Activated T-cell treated with anti-CD3 and anti-CD28 coated beads, Interleukin-2, amount 50 U/mL, for 4 hours (primary cell): ENCODE data around the gene SPATA3. TPM values are rescaled to one million over a fixed set of nuclear protein-coding genes. Genes with fewer than 3 reads are reported as not detected.

ENCODE experiments used
- ATAC-seq, 2 donors: fragments of 200-7000 bp; cut with Tn5 transposase; one replicate each; pipeline ENCODE4 v1.10.0; 2021
- DNase-seq: peaks from one replicate; pipeline ENCODE4 v3.0.0-alpha.2; 2020
- H3K27me3 Mint-ChIP-seq: one replicate; pipeline ENCODE4 v1.8.0; 2021; ENCODE audit warnings: low read depth, mixed read lengths
- H3K36me3 Mint-ChIP-seq: one replicate; pipeline ENCODE4 v1.8.0; 2022; ENCODE audit warnings: mixed read lengths; ENCODE audit not compliant: insufficient read depth
- H3K4me1 Mint-ChIP-seq: one replicate; pipeline ENCODE4 v1.8.0; 2021; ENCODE audit warnings: low read depth, mixed read lengths
- H3K4me3 Mint-ChIP-seq: one replicate; pipeline ENCODE4 v1.8.0; 2021; ENCODE audit warnings: mild to moderate bottlenecking, moderate library complexity, mixed read lengths
- H3K9me3 Mint-ChIP-seq: one replicate; pipeline ENCODE4 v1.8.0; 2021; ENCODE audit warnings: mixed read lengths
- total RNA-seq, 3 donors: library from RNA; stranded (reverse); gene quantifications; one replicate each; pipeline ENCODE4 v1.2.1, GENCODE V29; 2021

SPATA3 gene
- total RNA-seq, 3 donors from 2014 or later: not detected

- Mint-ChIP-seq H3K27me3 (peaks cover 14% of the 10 kb centered on the region), H3K4me1 (peaks cover 22% of the 10 kb centered on the region), H3K9me3 (no peaks in the 10 kb centered on the region), H3K36me3 (no peaks in the 10 kb centered on the region), H3K4me3 (no peak overlapping the region)
- ATAC-seq: no peak
- DNase-seq: no peak
These were observed 53.5 kb downstream of the SPATA3 start for GRCh38 chr2:231049286-231050017.

- Mint-ChIP-seq H3K27me3 (peaks cover 14% of the 10 kb centered on the region), H3K9me3 (no peaks in the 10 kb centered on the region), H3K36me3 (no peaks in the 10 kb centered on the region), H3K4me3 (no peak overlapping the region), H3K4me1 (peaks cover 22% of the 10 kb centered on the region)
- no peak for ATAC-seq
- no peak for DNase-seq
These were observed 54.3 kb downstream of the SPATA3 start for GRCh38 chr2:231050018-231050901.

GRCh38 chr2:231051116-231051515 is 55.2 kb downstream of the SPATA3 start:
- Mint-ChIP-seq H3K36me3 (no peaks in the 10 kb centered on the region), H3K4me1 (peaks cover 22% of the 10 kb centered on the region), H3K27me3 (peaks cover 14% of the 10 kb centered on the region), H3K4me3 (no peak overlapping the region), H3K9me3 (no peaks in the 10 kb centered on the region)
- ATAC-seq: no peak
- no peak for DNase-seq

GRCh38 chr2:231052494-231053451 is 56.9 kb downstream of the SPATA3 start:
- DNase-seq: peak; percentile 76
- peaks cover 25% of the 10 kb centered on the region for H3K4me1 Mint-ChIP-seq
- H3K36me3 Mint-ChIP-seq: peaks cover 3% of the 10 kb centered on the region
- H3K27me3 Mint-ChIP-seq: peaks cover 9% of the 10 kb centered on the region
- peak overlapping the region; percentile 82 for H3K4me3 Mint-ChIP-seq
- peak; percentile 76 to 82 for ATAC-seq
- H3K9me3 Mint-ChIP-seq: no peaks in the 10 kb centered on the region

GRCh38 chr2:231053846-231054245 is 57.9 kb downstream of the SPATA3 start:
- ATAC-seq: no peak

GRCh38 chr2:231056453-231057416 is 60.8 kb downstream of the SPATA3 start, which contains the start of gene PSMD1:
Gene PSMD1 (plus strand): TSS chr2:231056867. CDS start chr2:231057026, 159 bp downstream.
- no peaks in the 10 kb centered on the region for H3K9me3 Mint-ChIP-seq
- peaks cover 14% of the 10 kb centered on the region for H3K36me3 Mint-ChIP-seq
- H3K4me1 Mint-ChIP-seq: peaks cover 52% of the 10 kb centered on the region
- peaks cover 3% of the 10 kb centered on the region for H3K27me3 Mint-ChIP-seq
- peak; percentile 86 to 87 for ATAC-seq
- peak within 1 kb of the TSS; percentile 98 for H3K4me3 Mint-ChIP-seq
- peak; percentile 91 for DNase-seq

More at GRCh38 chr2:231053846-231054245, 57.9 kb downstream of the SPATA3 start:
- peaks cover 5% of the 10 kb centered on the region for H3K36me3 Mint-ChIP-seq
- no peak overlapping the region for H3K4me3 Mint-ChIP-seq
- peaks cover 36% of the 10 kb centered on the region for H3K4me1 Mint-ChIP-seq
- peaks cover 9% of the 10 kb centered on the region for H3K27me3 Mint-ChIP-seq
- no peaks in the 10 kb centered on the region for H3K9me3 Mint-ChIP-seq
- DNase-seq: no peak

GRCh38 chr2:231057590-231057989 is 61.7 kb downstream of the SPATA3 start:
- Mint-ChIP-seq H3K36me3 (peaks cover 22% of the 10 kb centered on the region), H3K4me3 (peak overlapping the region; percentile 98), H3K4me1 (peaks cover 49% of the 10 kb centered on the region), H3K9me3 (no peaks in the 10 kb centered on the region), H3K27me3 (peaks cover 3% of the 10 kb centered on the region)
- DNase-seq (no peak), ATAC-seq (no peak)

Other genes with a start within 250 kb of the SPATA3 start
- gene ITM2C, start 131.2 kb upstream of the SPATA3 start, total RNA-seq: 10 to 100 TPM; 17.2 to 29.4 (median 22.1) TPM
- gene GPR55, start 70.9 kb upstream of the SPATA3 start, total RNA-seq: 1 to 10 TPM; 1.2 to 1.6 (median 1.5) TPM
- under 1 TPM in 1 of 3 donors, not detected in 2; 0.10 TPM for gene C2orf72, start 41.4 kb downstream of the SPATA3 start, total RNA-seq
- gene PSMD1, start 60.7 kb downstream of the SPATA3 start, total RNA-seq: 100 to 1,000 TPM; 227 to 261 (median 251) TPM
- gene HTR2B, start 128.9 kb downstream of the SPATA3 start, total RNA-seq: under 1 TPM in 2 of 3 donors, not detected in 1; 0.08 to 0.23 TPM
- gene ARMC9, start 202.5 kb downstream of the SPATA3 start, total RNA-seq: 1 to 10 TPM; 3.3 to 6.4 (median 5.9) TPM